Measurements from ENCODE around the gene MSN. TPM values are rescaled to one million over a fixed set of nuclear protein-coding genes. Genes with fewer than 3 reads are reported as not detected.
"Not testable (repeated sequence)": the region's sequence is repeated elsewhere in the genome, so short reads cannot be mapped to it uniquely, and the experiment has no call there.

MSN gene
- total RNA-seq, 1 experiment from 2014 or later, result 122 TPM

DNA sequence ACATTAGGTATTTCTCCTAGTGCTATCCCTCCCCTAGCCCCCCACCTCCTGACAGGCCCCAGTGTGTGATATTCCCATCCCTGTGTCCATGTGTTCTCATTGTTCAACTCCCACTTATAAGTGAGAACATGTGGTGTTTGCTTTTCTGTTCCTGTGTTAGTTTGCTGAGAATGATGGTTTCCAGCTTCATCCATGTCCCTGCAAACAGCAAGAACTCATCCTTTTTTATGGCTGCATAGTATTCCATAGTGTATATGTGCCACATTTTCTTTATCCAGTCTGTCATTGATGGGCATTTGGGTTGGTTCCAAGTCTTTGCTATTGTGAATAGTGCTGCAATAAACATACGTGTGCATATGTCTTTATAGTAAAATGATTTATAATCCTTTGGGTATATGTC is 92.1 kb downstream of the MSN start:
- DNase-seq (ENCODE audit: low spot score); in situ Hi-C loops (cut with HindIII; ENCODE audit: low sequenced_read_pairs): not testable (repeated sequence)

DNA sequence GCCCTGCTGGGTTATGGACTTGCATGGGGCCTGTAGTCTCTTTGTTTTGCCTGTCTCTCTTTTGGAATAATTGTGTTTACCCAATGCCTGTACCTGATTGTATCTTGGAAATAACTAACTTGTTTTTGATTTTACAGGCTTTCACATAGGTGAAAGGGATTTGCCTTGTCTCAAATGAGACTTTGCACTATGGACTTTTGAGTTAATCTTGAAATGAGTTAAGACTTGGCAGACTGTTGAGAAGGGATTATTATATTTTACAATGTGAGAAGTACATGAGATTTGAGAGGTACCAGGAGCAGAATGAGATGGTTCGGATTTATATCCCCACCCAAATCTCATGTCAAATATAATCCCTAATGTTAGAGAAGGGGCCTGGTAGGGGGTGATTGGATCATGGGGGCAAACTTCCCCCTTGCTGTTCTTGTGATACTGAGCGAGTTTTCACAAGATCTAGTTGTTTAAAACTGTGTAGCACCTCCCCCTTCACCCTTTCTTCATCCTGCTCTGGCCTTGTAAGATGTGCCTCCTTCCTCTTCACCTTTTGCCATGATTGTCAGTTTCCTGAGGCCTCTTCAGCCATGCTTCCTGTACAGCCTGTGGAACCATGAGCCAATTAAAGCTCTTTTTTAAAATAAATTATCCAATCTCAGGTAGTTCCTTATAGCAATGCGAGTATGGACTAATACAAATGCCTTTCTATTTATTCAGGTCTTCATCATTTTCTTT is 102.3 kb downstream of the MSN start:
- in situ Hi-C loops (cut with HindIII; ENCODE audit: low sequenced_read_pairs), result no loop called here
- no peak for DNase-seq (ENCODE audit: low spot score)

DNA sequence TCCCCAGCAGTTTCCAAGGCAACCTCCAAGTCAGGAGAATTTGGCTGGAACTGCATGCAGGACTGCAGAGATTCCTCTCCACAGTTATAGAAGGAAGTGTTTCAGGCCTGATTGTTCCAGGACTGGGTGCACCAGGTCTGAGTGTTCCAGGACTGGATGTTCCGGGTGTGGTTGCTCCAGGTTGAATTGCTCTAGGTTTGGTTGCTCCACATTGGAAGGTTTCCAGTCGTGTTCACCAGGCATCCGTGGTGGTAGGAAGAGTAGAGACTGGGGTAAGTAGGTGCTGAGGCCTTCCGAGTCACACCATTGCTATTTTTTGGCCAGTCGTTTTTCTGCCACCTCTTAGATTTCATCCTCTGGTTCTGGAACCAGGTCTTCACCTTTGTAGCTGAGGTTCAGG is 105.4 kb downstream of the MSN start:
- no peak for DNase-seq (ENCODE audit: low spot score)
- in situ Hi-C loops (cut with HindIII; ENCODE audit: low sequenced_read_pairs), result no loop called here

DNA sequence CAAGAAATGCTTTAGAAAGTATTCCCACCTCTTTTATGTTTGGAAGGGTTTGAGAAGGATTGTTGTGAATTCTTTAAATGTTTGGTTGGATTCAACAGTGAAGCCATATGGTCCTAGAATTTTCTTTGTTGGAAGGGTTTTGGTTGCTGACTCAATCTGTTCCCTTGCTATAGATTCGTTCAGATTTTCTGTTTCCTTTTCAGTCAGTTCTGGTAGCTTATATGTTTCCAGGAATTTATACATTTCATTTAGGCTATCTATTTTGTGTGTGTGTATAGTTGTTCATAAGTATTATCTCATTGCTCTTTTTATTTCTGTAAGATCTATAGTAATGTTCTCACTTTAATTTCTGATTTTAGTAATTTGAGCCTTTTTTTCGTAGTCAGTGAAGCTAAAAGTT is 114.4 kb downstream of the MSN start:
- DNase-seq (ENCODE audit: low spot score), result no peak
- in situ Hi-C loops (cut with HindIII; ENCODE audit: low sequenced_read_pairs), result no loop called here

DNA sequence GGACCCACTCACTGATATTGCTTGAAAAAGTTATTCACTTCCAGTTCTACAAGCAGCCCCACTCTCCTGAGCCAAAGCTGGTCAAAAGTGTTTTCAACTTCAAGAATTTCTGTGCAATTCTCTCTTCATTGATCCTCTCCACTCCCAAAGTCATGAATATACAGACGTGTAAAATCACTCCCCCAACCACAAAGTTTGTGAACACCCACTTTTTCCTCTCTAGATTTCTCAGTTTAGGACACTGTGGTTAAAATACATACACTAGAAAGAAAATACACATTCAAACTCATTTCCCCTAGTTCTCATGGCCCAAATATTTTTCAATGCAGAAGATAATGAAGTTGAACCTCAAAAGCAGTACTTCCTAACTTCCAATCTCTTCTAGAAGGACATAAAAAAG is 116.3 kb downstream of the MSN start:
- in situ Hi-C loops (cut with HindIII; ENCODE audit: low sequenced_read_pairs), result no loop called here
- DNase-seq (ENCODE audit: low spot score), result no peak

Other genes with a start within 250 kb of the MSN start
- gene LAS1L, start 132.9 kb upstream of the MSN start, total RNA-seq (2014; rRNA removed; shearing (Covaris generic)), result 24.6 and 40.5 TPM in 2 replicates